Astrocyte (in vitro differentiated cells and primary cell): ENCODE measurements around the gene ZNF185.

Source experiments
- CTCF ChIP-seq: IDR thresholded peaks from 2 replicates; pipeline ENCODE4 v1.5.1; 2011; ENCODE audit warnings: low read depth, mild to moderate bottlenecking, inconsistent platforms, low read length, moderate library complexity; ENCODE audit not compliant: insufficient read depth
- EZH2 ChIP-seq: IDR thresholded peaks from 2 replicates; pipeline ENCODE4 v1.6.1; 2012; ENCODE audit warnings: mild to moderate bottlenecking, low read length, inconsistent platforms; ENCODE audit not compliant: insufficient read depth

GRCh38 chrX:152942077-152942442 is 44.2 kb downstream of the ZNF185 start:
- TF ChIP-seq CTCF, result no peak
- TF ChIP-seq EZH2, result no peak
